OCI-LY1 (cell line): ENCODE data around the gene LCORL.

Experiments
- EZH2 ChIP-seq: fragments of 200-600 bp; sonication (generic), shearing (Covaris generic); IDR thresholded peaks from 2 replicates; pipeline ENCODE4 v1.8.0; 2017; ENCODE audit warnings: borderline replicate concordance, mixed run types, mild to moderate bottlenecking, antibody characterized with exemption, low read length, moderate library complexity, mixed read lengths
- TF ChIP-seq, protein P1 (sequence below): fragments of 200-600 bp; sonication (generic), shearing (Covaris generic); IDR thresholded peaks from 2 replicates; pipeline ENCODE4 v1.5.1; 2017; ENCODE audit warnings: mild to moderate bottlenecking, antibody characterized with exemption, low read length, moderate library complexity, mixed read lengths

DNA sequence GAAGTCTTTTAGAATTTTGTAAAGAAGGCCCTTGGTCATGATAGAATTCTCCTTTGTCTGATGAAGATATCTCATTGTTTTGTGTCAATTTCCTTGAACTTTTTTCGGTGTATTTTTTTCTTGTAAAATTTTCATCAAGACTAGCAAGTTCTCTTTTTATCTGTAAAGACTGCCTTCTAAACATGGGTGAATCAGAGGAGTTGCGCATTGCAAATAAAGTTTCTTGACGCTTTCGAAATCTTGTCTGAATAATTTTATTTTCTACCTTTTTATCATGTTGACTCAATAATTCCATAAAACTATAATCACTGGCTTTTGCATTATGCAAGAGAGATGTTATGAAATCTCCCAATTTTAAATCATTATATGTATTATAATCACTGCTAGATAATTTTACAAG lies 144.6 kb downstream of the LCORL start:
- TF ChIP-seq, protein P1, sequence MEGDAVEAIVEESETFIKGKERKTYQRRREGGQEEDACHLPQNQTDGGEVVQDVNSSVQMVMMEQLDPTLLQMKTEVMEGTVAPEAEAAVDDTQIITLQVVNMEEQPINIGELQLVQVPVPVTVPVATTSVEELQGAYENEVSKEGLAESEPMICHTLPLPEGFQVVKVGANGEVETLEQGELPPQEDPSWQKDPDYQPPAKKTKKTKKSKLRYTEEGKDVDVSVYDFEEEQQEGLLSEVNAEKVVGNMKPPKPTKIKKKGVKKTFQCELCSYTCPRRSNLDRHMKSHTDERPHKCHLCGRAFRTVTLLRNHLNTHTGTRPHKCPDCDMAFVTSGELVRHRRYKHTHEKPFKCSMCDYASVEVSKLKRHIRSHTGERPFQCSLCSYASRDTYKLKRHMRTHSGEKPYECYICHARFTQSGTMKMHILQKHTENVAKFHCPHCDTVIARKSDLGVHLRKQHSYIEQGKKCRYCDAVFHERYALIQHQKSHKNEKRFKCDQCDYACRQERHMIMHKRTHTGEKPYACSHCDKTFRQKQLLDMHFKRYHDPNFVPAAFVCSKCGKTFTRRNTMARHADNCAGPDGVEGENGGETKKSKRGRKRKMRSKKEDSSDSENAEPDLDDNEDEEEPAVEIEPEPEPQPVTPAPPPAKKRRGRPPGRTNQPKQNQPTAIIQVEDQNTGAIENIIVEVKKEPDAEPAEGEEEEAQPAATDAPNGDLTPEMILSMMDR, result no peak
- no peak for TF ChIP-seq EZH2
